ENCODE measurements around the gene ADAMTS2.

GRCh38 chr5:179373961-179374505 lies 28.8 kb upstream of the ADAMTS2 start:
- TF ChIP-seq CTCF (IDR thresholded peaks at IDR 0.05): no peak
- TF ChIP-seq POLR2AphosphoS5 (IDR thresholded peaks at IDR 0.05): no peak
- TF ChIP-seq POLR2A (IDR thresholded peaks at IDR 0.05): no peak
- no peak for TF ChIP-seq EP300 (IDR thresholded peaks at IDR 0.05)
